ENCODE results near the gene MYO7A.

The MYO7A gene

GRCh38 chr11:77213589-77214428 lies 85.8 kb downstream of the MYO7A start:
- no peak for FAIRE-seq
- TF ChIP-seq, protein P1, sequence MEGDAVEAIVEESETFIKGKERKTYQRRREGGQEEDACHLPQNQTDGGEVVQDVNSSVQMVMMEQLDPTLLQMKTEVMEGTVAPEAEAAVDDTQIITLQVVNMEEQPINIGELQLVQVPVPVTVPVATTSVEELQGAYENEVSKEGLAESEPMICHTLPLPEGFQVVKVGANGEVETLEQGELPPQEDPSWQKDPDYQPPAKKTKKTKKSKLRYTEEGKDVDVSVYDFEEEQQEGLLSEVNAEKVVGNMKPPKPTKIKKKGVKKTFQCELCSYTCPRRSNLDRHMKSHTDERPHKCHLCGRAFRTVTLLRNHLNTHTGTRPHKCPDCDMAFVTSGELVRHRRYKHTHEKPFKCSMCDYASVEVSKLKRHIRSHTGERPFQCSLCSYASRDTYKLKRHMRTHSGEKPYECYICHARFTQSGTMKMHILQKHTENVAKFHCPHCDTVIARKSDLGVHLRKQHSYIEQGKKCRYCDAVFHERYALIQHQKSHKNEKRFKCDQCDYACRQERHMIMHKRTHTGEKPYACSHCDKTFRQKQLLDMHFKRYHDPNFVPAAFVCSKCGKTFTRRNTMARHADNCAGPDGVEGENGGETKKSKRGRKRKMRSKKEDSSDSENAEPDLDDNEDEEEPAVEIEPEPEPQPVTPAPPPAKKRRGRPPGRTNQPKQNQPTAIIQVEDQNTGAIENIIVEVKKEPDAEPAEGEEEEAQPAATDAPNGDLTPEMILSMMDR (IDR thresholded peaks at IDR 0.05; ENCODE audit: insufficient read depth, missing control alignments), result no peak
- DNase-seq (ENCODE audit: insufficient read length, low spot score), result no peak

- TF ChIP-seq, protein P1 (IDR thresholded peaks at IDR 0.05; ENCODE audit: insufficient read depth, missing control alignments), result no peak
- no peak for FAIRE-seq
Measured at GRCh38 chr11:77214557-77214956, 86.5 kb downstream of the MYO7A start.

DNA sequence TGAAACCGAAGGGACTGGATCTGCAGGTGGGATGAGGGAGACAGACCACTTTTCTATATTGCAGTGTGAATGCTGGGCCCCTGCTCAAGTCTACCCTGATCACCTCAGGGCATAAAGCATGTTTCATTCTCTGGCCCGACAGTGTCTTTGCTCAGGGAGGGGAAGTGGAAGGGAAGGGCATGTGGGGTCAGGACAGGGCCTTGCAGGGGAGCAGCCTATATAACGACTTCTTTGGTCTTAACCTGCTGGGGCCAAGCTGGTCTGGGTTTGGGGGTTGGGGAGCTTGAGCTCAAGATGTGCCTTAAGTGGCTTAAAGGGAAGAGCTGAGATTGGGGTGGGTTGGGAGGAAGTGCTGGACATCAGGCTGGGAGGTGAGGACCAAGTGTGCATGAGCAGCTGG lies 87.1 kb downstream of the MYO7A start:
- TF ChIP-seq, protein P1 (IDR thresholded peaks at IDR 0.05; ENCODE audit: insufficient read depth, missing control alignments), result no peak
- DNase-seq (ENCODE audit: insufficient read length, low spot score) (no peak), FAIRE-seq (no peak)

More at GRCh38 chr11:77214557-77214956, 86.5 kb downstream of the MYO7A start:
- DNase-seq (ENCODE audit: insufficient read length, low spot score), result no peak

GRCh38 chr11:77217156-77217555 lies 89.1 kb downstream of the MYO7A start:
- TF ChIP-seq, protein P1 (IDR thresholded peaks at IDR 0.05; ENCODE audit: insufficient read depth, missing control alignments), result no peak

DNA sequence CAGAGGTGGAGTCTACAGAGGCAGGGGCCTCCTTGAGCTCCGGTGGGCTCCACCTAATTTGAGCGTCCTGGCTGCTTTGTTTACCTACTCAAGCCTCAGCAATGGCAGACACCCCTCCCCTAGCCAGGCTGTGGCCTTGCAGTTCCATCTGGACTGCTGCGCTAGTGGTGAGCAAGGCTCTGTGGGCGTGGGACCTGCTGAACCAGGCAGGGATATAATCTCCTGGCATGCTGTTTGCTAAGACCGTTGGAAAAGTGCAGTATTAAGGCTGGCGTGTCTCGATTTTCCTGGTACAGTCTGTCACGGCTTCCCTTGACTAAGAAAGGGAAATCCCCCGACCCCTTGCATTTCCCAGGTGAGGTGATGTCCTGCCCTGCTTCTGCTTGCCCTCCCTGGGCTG lies 95.8 kb downstream of the MYO7A start:
- TF ChIP-seq, protein P1 (IDR thresholded peaks at IDR 0.05; ENCODE audit: insufficient read depth, missing control alignments), result no peak
- FAIRE-seq (no peak), DNase-seq (ENCODE audit: insufficient read length, low spot score) (no peak)

More at GRCh38 chr11:77217156-77217555, 89.1 kb downstream of the MYO7A start:
- FAIRE-seq (no peak), DNase-seq (ENCODE audit: insufficient read length, low spot score) (no peak)

DNA sequence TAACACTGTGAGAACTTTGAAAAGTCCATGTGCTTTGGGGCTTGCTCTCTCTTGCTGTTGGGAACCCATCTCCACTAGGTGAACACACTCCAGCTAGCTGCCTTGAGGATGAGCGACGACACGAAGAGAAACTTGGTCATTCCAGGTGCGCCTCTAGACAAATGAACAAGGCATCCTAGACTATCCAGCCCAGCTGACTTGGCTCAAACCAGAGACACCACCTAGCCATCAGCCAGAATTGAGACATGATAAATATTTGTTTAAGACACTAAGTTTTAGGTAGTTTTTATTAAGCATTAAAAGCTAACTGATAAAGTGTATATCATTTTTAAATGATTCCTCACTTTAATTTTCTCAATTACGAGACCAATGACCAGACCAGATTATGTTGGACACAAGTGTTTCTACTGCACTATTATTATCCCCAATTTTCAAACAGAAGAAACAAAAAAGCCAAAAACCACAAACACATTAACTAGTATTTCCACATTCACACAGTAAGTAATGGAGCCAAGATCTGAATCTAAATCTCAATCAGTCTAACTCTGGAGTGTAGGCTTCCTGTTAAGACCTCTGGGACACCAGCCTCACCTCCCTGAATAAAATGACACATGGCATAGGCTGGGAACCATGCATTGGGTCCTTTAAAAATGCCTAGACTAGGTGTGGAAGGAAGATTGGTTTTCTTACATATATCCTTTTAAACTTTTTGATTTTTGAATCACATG lies 103.0 kb downstream of the MYO7A start:
- TF ChIP-seq, protein P1 (IDR thresholded peaks at IDR 0.05; ENCODE audit: insufficient read depth, missing control alignments), result no peak
- no peak for DNase-seq (ENCODE audit: insufficient read length, low spot score)
- no peak for FAIRE-seq

Data from D721Med (cell line).